GM18505 (cell line): Measurements from ENCODE around the gene ZBTB37.
"Not testable (repeated sequence)": the region's sequence is repeated elsewhere in the genome, so short reads cannot be mapped to it uniquely, and the experiment has no call there.

Experiments used
- ATAC-seq: cut with Tn5 transposase; IDR thresholded peaks from one replicate; pipeline ENCODE4 v1.9.1; 2021; ENCODE audit not compliant: unreplicated experiment
- POLR2A ChIP-seq: IDR thresholded peaks from 4 replicates; pipeline ENCODE4 v1.6.1; 2011; ENCODE audit warnings: borderline replicate concordance; ENCODE audit not compliant: insufficient read depth, insufficient read length; ENCODE audit errors: extremely low read depth

The ZBTB37 gene

GRCh38 chr1:173870252-173871075, 2.3 kb downstream of the ZBTB37 start:
- ATAC-seq = no peak
- TF ChIP-seq POLR2A = peak; percentile 67

GRCh38 chr1:173871091-173871490, 2.9 kb downstream of the ZBTB37 start:
- no peak for TF ChIP-seq POLR2A
- no peak for ATAC-seq

GRCh38 chr1:173871500-173871899, 3.3 kb downstream of the ZBTB37 start:
- no peak for ATAC-seq
- TF ChIP-seq POLR2A = no peak

GRCh38 chr1:173876732-173877131, 8.6 kb downstream of the ZBTB37 start:
- no peak for ATAC-seq
- TF ChIP-seq POLR2A = no peak

- ATAC-seq = no peak
- TF ChIP-seq POLR2A = no peak
These were observed 10.1 kb downstream of the ZBTB37 start for GRCh38 chr1:173878251-173878650.

- ATAC-seq = not testable (repeated sequence)
These were observed 12.9 kb downstream of the ZBTB37 start for GRCh38 chr1:173881117-173881516.

GRCh38 chr1:173884701-173885100, 16.5 kb downstream of the ZBTB37 start:
- no peak for ATAC-seq
- TF ChIP-seq POLR2A = no peak

- TF ChIP-seq POLR2A = no peak
- no peak for ATAC-seq
These were observed 18.8 kb downstream of the ZBTB37 start for GRCh38 chr1:173886746-173887611.

GRCh38 chr1:173887627-173888026, 19.4 kb downstream of the ZBTB37 start:
- ATAC-seq = no peak
- no peak for TF ChIP-seq POLR2A

GRCh38 chr1:173888749-173889148, 20.6 kb downstream of the ZBTB37 start:
- no peak for ATAC-seq
- no peak for TF ChIP-seq POLR2A

- ATAC-seq = no peak
- TF ChIP-seq POLR2A = no peak
These were observed 21.7 kb downstream of the ZBTB37 start for GRCh38 chr1:173889885-173890284.

GRCh38 chr1:173893611-173894010, 25.4 kb downstream of the ZBTB37 start:
- no peak for TF ChIP-seq POLR2A
- ATAC-seq = no peak

GRCh38 chr1:173894189-173894588, 26.0 kb downstream of the ZBTB37 start:
- no peak for TF ChIP-seq POLR2A
- no peak for ATAC-seq

GRCh38 chr1:173900427-173900826, 32.2 kb downstream of the ZBTB37 start:
- no peak for ATAC-seq
- no peak for TF ChIP-seq POLR2A
